T-helper 2 cell treated with Interferon-gamma antibody and Interleukin-4, amounts not matched to agents 5 μg/mL and 100 μg/mL, for 36 hours (primary cell): ENCODE data around the gene SLC25A1.

ENCODE experiments used
- DNase-seq: peaks from one replicate; pipeline ENCODE4 v3.0.0; 2021; ENCODE audit warnings: low spot score
- H3K27ac Mint-ChIP-seq: one replicate; pipeline ENCODE4 v1.8.0; 2021; ENCODE audit warnings: mild to moderate bottlenecking, mixed read lengths
- H3K27me3 Mint-ChIP-seq: one replicate; pipeline ENCODE4 v1.8.0; 2021; ENCODE audit warnings: low read depth, mixed read lengths
- H3K36me3 Mint-ChIP-seq: one replicate; pipeline ENCODE4 v1.8.0; 2021; ENCODE audit warnings: low read depth, mixed read lengths
- H3K4me1 Mint-ChIP-seq: one replicate; pipeline ENCODE4 v1.8.0; 2021; ENCODE audit warnings: low read depth, mixed read lengths
- H3K4me3 Mint-ChIP-seq: one replicate; pipeline ENCODE4 v1.8.0; 2022; ENCODE audit warnings: mild to moderate bottlenecking, moderate library complexity, mixed read lengths
- H3K9me3 Mint-ChIP-seq: one replicate; pipeline ENCODE4 v1.8.0; 2021; ENCODE audit warnings: mixed read lengths

The SLC25A1 gene

DNA sequence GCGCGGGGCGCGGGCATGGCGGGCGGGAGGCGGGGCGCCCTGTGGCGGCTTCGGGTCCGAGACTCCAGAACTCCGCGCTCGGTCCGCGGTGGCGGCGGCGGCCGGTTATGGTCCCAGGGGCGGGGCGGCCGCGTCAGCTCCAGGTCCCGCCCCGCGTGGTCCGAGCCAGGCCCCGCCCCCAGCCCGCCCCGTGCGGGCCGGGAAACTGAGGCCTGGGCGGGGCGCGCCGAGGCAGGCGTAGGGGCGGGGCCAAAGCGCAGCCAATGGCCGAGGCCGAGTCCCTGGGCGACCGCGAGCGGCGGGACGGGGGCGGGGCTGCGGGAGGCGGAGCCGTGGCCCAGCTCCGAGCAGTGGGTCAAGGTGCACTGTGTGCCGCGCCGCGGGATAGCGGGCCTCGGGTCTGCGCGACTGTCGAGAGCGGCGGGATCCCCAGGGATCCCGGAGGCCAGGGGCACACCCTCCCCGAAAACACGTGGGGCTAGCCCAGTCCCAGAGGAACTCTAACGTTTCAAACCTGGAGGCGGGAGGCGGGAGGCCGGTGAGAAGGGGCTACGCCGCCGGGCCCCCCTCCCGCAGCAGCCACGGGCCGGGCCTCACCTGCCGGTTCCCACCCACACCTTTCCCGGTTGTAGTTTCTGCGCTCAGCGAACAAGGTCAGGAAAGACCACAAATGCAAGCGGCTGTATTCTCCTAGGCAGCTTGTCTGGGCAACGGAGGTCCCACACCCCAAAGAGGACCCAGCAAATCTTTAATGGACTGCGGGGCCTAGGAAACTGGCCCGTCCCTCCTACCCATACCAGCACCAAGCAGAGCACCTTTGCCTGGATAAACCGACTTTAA lies at the start of gene SLC25A1:
TSS of gene SLC25A1 (minus strand) at position 80 of the 840 bp plus-strand sequence. CDS start at position 17, 63 bp downstream.
- peaks cover 2% of the 10 kb centered on the region for H3K27me3 Mint-ChIP-seq
- H3K9me3 Mint-ChIP-seq = no peaks in the 10 kb centered on the region
- peak within 1 kb of the TSS; percentile 72 for H3K27ac Mint-ChIP-seq
- DNase-seq = peak; percentile 93
- H3K4me3 Mint-ChIP-seq = peak within 1 kb of the TSS; percentile 83
- H3K36me3 Mint-ChIP-seq = no peaks in the 10 kb centered on the region
- peaks cover 19% of the 10 kb centered on the region for H3K4me1 Mint-ChIP-seq

- DNase-seq = no peak
- Mint-ChIP-seq H3K9me3 (no peaks in the 10 kb centered on the region), H3K4me3 (no peak overlapping the region), H3K27me3 (peaks cover 11% of the 10 kb centered on the region), H3K36me3 (no peaks in the 10 kb centered on the region), H3K4me1 (no peaks in the 10 kb centered on the region), H3K27ac (no peak overlapping the region)
These were observed 49.6 kb upstream of the SLC25A1 start for GRCh38 chr22:19228179-19228578.

DNA sequence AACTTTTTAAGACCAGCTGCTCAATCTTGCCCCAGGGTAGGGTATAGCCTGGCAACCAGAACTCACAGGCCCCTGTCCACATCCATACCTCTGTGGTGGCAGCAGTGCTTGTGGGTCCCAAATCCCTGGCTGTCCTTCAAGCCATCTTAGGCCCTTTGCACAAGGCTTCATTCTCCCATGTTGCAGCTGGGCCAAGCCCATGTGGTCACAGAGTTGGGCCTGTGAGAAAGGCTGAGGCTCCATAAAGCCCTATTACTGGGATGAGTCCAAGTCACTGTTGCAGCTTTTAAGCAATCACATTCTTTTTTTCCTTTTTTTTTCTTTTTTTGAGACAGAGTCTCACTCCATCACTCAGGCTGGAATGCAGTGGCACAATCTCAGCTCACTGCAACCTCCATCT lies 47.9 kb upstream of the SLC25A1 start:
- Mint-ChIP-seq H3K27ac (no peak overlapping the region), H3K9me3 (no peaks in the 10 kb centered on the region), H3K27me3 (peaks cover 3% of the 10 kb centered on the region), H3K4me3 (no peak overlapping the region), H3K36me3 (no peaks in the 10 kb centered on the region), H3K4me1 (no peaks in the 10 kb centered on the region)
- no peak for DNase-seq

- no peak for DNase-seq
- Mint-ChIP-seq H3K36me3 (no peaks in the 10 kb centered on the region), H3K4me1 (no peaks in the 10 kb centered on the region), H3K9me3 (no peaks in the 10 kb centered on the region), H3K27ac (no peak overlapping the region), H3K27me3 (peaks cover 3% of the 10 kb centered on the region), H3K4me3 (no peak overlapping the region)
These were observed 47.0 kb upstream of the SLC25A1 start for GRCh38 chr22:19225560-19225959.

- Mint-ChIP-seq H3K4me3 (no peak overlapping the region), H3K4me1 (no peaks in the 10 kb centered on the region), H3K9me3 (no peaks in the 10 kb centered on the region), H3K27ac (no peak overlapping the region), H3K36me3 (no peaks in the 10 kb centered on the region), H3K27me3 (peaks cover 3% of the 10 kb centered on the region)
- no peak for DNase-seq
These were observed 46.4 kb upstream of the SLC25A1 start for GRCh38 chr22:19224985-19225384.

DNA sequence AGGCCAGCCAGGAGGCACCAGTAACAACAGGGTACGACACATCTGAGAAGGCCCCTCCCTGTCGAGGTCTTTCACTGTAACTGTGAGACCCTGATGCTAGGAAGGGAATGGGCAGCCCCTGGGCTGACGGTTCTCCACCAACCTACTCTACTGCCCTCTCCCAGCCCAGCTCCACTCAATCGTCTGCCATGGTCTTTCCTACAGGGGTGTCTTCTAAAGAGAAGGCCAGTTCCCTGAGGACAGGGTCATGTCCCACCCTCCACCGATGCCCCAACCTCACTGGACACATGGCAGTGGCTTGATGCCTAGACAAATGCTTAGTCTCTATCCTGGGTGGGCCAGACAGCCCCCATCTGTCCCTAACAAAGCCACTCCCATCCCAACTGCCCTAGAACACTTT lies 46.0 kb upstream of the SLC25A1 start:
- H3K36me3 Mint-ChIP-seq = no peaks in the 10 kb centered on the region
- H3K4me1 Mint-ChIP-seq = no peaks in the 10 kb centered on the region
- DNase-seq = no peak
- H3K9me3 Mint-ChIP-seq = no peaks in the 10 kb centered on the region
- H3K27ac Mint-ChIP-seq = no peak overlapping the region
- peaks cover 3% of the 10 kb centered on the region for H3K27me3 Mint-ChIP-seq
- H3K4me3 Mint-ChIP-seq = no peak overlapping the region

- Mint-ChIP-seq H3K27ac (no peak overlapping the region), H3K4me1 (no peaks in the 10 kb centered on the region), H3K27me3 (no peaks in the 10 kb centered on the region), H3K4me3 (no peak overlapping the region), H3K9me3 (no peaks in the 10 kb centered on the region), H3K36me3 (no peaks in the 10 kb centered on the region)
- DNase-seq = no peak
These were observed 45.1 kb upstream of the SLC25A1 start for GRCh38 chr22:19223617-19224016.

- no peaks in the 10 kb centered on the region for H3K36me3 Mint-ChIP-seq
- no peak overlapping the region for H3K4me3 Mint-ChIP-seq
- no peaks in the 10 kb centered on the region for H3K27me3 Mint-ChIP-seq
- no peaks in the 10 kb centered on the region for H3K4me1 Mint-ChIP-seq
- DNase-seq = no peak
- H3K9me3 Mint-ChIP-seq = no peaks in the 10 kb centered on the region
- H3K27ac Mint-ChIP-seq = no peak overlapping the region
These were observed 44.6 kb upstream of the SLC25A1 start for GRCh38 chr22:19223110-19223509.

- Mint-ChIP-seq H3K4me1 (peaks cover 2% of the 10 kb centered on the region), H3K36me3 (no peaks in the 10 kb centered on the region), H3K4me3 (no peak overlapping the region), H3K27me3 (no peaks in the 10 kb centered on the region), H3K9me3 (no peaks in the 10 kb centered on the region), H3K27ac (no peak overlapping the region)
- no peak for DNase-seq
These were observed 43.9 kb upstream of the SLC25A1 start for GRCh38 chr22:19222242-19223005.

GRCh38 chr22:19220867-19221266 lies 42.3 kb upstream of the SLC25A1 start:
- Mint-ChIP-seq H3K4me3 (no peak overlapping the region), H3K4me1 (peaks cover 2% of the 10 kb centered on the region)

GRCh38 chr22:19218541-19219233 lies 40.2 kb upstream of the SLC25A1 start:
- no peak overlapping the region for H3K27ac Mint-ChIP-seq
- peaks cover 2% of the 10 kb centered on the region for H3K4me1 Mint-ChIP-seq
- no peaks in the 10 kb centered on the region for H3K9me3 Mint-ChIP-seq
- peaks cover 3% of the 10 kb centered on the region for H3K27me3 Mint-ChIP-seq
- no peak overlapping the region for H3K4me3 Mint-ChIP-seq
- no peak for DNase-seq
- no peaks in the 10 kb centered on the region for H3K36me3 Mint-ChIP-seq

More at GRCh38 chr22:19220867-19221266, 42.3 kb upstream of the SLC25A1 start:
- no peaks in the 10 kb centered on the region for H3K36me3 Mint-ChIP-seq
- DNase-seq = no peak
- no peaks in the 10 kb centered on the region for H3K27me3 Mint-ChIP-seq
- no peaks in the 10 kb centered on the region for H3K9me3 Mint-ChIP-seq
- no peak overlapping the region for H3K27ac Mint-ChIP-seq

DNA sequence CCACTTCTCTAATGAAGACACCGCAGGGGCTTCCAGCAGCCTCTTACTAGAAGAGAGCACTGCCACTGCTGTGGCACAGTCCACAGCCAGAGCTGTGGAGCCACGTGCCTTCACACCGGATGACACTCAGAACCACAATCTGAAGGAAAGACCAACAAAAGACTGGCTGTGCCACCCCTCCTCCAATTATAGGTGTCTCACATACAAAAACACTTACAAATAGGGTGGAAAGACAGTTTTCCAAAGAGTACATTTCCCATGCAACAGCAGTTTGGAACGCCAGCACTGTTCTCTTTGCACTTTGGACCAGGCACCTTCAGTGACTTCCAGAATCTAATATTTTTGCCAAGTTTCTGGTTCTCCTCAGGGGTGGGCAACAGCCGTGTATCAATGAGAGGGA lies 38.0 kb upstream of the SLC25A1 start:
- Mint-ChIP-seq H3K27ac (no peak overlapping the region), H3K9me3 (no peaks in the 10 kb centered on the region), H3K4me1 (peaks cover 2% of the 10 kb centered on the region), H3K4me3 (no peak overlapping the region), H3K36me3 (no peaks in the 10 kb centered on the region), H3K27me3 (peaks cover 13% of the 10 kb centered on the region)
- DNase-seq = no peak

GRCh38 chr22:19215360-19215759 lies 36.8 kb upstream of the SLC25A1 start:
- peaks cover 2% of the 10 kb centered on the region for H3K4me1 Mint-ChIP-seq
- H3K27ac Mint-ChIP-seq = no peak overlapping the region
- peaks cover 13% of the 10 kb centered on the region for H3K27me3 Mint-ChIP-seq
- no peak overlapping the region for H3K4me3 Mint-ChIP-seq
- H3K36me3 Mint-ChIP-seq = no peaks in the 10 kb centered on the region
- no peaks in the 10 kb centered on the region for H3K9me3 Mint-ChIP-seq
- DNase-seq = no peak

GRCh38 chr22:19214078-19214473 lies 35.5 kb upstream of the SLC25A1 start:
- Mint-ChIP-seq H3K4me1 (peaks cover 2% of the 10 kb centered on the region), H3K4me3 (no peak overlapping the region), H3K27me3 (peaks cover 19% of the 10 kb centered on the region), H3K27ac (no peak overlapping the region), H3K9me3 (no peaks in the 10 kb centered on the region), H3K36me3 (no peaks in the 10 kb centered on the region)
- no peak for DNase-seq
